Measurements from ENCODE around the gene EFCAB6.

The EFCAB6 gene

DNA sequence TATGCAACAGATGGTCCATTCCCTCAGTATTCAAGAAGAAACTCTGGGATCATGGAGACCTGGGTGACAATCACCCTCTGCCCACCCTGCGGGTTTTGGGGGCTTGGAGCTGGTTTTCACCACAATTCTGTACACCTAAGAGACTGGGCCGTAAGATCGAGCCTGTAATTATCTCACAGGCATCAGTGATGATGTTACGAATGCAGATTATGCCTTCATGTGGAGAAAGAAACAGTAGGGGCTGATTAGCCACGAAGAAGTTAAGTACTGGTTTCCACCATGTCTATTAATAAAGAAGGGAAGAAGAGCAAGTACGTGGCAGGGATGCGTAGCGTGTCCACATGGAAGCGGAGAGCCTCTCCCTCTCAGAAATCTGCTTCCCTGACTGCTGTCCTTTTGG lies 5.3 kb upstream of the EFCAB6 start:
- Histone ChIP-seq H3K36me3 (ENCODE audit: control insufficient read depth, low read length) (peaks cover 2% of the 10 kb centered on the region; the same call in 1 of the 2 replicates), H3K9me2 (replicated peaks; ENCODE audit: control insufficient read depth, low read length) (no peaks in the 10 kb centered on the region), H3F3A (ENCODE audit: control insufficient read depth, insufficient read depth) (peaks cover 4% of the 10 kb centered on the region; the same call in 1 of the 2 replicates), H3K4me2 (ENCODE audit: low read length) (no peak overlapping the region), H3K4me1 (ENCODE audit: control insufficient read depth, low read length) (peaks cover 9% of the 10 kb centered on the region), H3K79me2 (ENCODE audit: control insufficient read depth, low read length) (peaks cover 12% of the 10 kb centered on the region), H3K27ac (ENCODE audit: low read depth, low read length) (no peak overlapping the region), H3K9me3 (ENCODE audit: control insufficient read depth, insufficient read depth, low read length) (no peaks in the 10 kb centered on the region), H4K20me1 (ENCODE audit: control insufficient read depth, insufficient read depth, low read depth, low read length) (no peaks in the 10 kb centered on the region), H3K27me3 (ENCODE audit: control insufficient read depth, low read length) (no peaks in the 10 kb centered on the region), H3K4me3 (ENCODE audit: low read length) (no peak overlapping the region)
- TF ChIP-seq EZH2phosphoT487 (IDR thresholded peaks at IDR 0.05; ENCODE audit: borderline replicate concordance, low read length) = no peak
- TF ChIP-seq, protein P1, sequence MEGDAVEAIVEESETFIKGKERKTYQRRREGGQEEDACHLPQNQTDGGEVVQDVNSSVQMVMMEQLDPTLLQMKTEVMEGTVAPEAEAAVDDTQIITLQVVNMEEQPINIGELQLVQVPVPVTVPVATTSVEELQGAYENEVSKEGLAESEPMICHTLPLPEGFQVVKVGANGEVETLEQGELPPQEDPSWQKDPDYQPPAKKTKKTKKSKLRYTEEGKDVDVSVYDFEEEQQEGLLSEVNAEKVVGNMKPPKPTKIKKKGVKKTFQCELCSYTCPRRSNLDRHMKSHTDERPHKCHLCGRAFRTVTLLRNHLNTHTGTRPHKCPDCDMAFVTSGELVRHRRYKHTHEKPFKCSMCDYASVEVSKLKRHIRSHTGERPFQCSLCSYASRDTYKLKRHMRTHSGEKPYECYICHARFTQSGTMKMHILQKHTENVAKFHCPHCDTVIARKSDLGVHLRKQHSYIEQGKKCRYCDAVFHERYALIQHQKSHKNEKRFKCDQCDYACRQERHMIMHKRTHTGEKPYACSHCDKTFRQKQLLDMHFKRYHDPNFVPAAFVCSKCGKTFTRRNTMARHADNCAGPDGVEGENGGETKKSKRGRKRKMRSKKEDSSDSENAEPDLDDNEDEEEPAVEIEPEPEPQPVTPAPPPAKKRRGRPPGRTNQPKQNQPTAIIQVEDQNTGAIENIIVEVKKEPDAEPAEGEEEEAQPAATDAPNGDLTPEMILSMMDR (IDR thresholded peaks at IDR 0.05; ENCODE audit: low read depth, low read length, poor library complexity, severe bottlenecking) = no peak

DNA sequence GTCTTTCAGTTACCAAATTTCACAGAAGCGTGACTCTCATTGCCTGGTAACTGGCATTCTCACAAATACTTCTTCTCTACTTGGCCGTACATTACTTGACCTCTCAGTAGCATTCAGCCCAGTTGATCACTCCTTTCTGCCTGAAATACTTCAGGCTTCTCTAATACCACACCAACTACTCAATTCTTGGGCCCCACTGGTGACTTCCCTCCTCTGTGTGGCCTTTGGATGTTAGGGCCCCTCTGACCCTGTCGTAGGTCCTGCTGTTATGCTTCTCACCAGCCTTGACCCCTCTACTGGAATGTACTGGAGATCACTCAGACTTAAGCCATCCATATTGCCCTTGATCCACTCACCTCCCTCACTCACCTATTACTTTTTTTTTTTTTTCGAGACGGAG lies 2.2 kb upstream of the EFCAB6 start:
- no peaks in the 10 kb centered on the region for H3K9me2 ChIP-seq (replicated peaks; ENCODE audit: control insufficient read depth, low read length)
- H3K27me3 ChIP-seq (ENCODE audit: control insufficient read depth, low read length) = no peaks in the 10 kb centered on the region
- H3K9me3 ChIP-seq (ENCODE audit: control insufficient read depth, insufficient read depth, low read length) = no peaks in the 10 kb centered on the region
- no peak for TF ChIP-seq EZH2phosphoT487 (IDR thresholded peaks at IDR 0.05; ENCODE audit: borderline replicate concordance, low read length)
- TF ChIP-seq, protein P1 (IDR thresholded peaks at IDR 0.05; ENCODE audit: low read depth, low read length, poor library complexity, severe bottlenecking) = no peak
- H3K79me2 ChIP-seq (ENCODE audit: control insufficient read depth, low read length) = peaks cover 13% of the 10 kb centered on the region
- H3K4me3 ChIP-seq (ENCODE audit: low read length) = no peak overlapping the region
- H4K20me1 ChIP-seq (ENCODE audit: control insufficient read depth, insufficient read depth, low read depth, low read length) = no peaks in the 10 kb centered on the region
- peaks cover 4% of the 10 kb centered on the region; the same call in 1 of the 2 replicates for H3F3A ChIP-seq (ENCODE audit: control insufficient read depth, insufficient read depth)
- peaks cover 4% of the 10 kb centered on the region; the same call in 1 of the 2 replicates for H3K36me3 ChIP-seq (ENCODE audit: control insufficient read depth, low read length)
- H3K4me1 ChIP-seq (ENCODE audit: control insufficient read depth, low read length) = peaks cover 15% of the 10 kb centered on the region
- H3K4me2 ChIP-seq (ENCODE audit: low read length) = no peak overlapping the region
- no peak overlapping the region for H3K27ac ChIP-seq (ENCODE audit: low read depth, low read length)

DNA sequence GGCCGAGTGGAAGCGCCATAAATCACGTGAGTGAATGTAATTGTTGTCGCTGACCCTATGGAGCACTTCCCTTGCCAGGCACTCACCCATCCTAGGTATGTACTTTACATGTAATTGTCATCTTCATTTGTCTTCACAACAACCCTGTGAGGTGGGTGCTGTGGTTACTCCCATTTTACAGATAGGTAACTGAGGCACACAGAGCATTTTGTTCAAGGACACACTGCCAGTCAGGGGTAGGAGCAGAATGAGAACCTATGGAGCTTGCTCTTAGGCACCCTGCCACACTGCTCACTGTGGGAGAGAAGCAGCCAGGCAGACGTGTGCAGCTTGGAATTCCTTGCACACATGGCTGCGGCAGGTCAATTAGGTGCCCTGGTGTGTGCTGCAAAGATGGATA lies 785 bp upstream of the EFCAB6 start:
- Histone ChIP-seq H3F3A (ENCODE audit: control insufficient read depth, insufficient read depth) (peaks cover 4% of the 10 kb centered on the region; the same call in 1 of the 2 replicates), H3K4me1 (ENCODE audit: control insufficient read depth, low read length) (peaks cover 15% of the 10 kb centered on the region), H3K36me3 (ENCODE audit: control insufficient read depth, low read length) (peaks cover 4% of the 10 kb centered on the region; the same call in 1 of the 2 replicates), H4K20me1 (ENCODE audit: control insufficient read depth, insufficient read depth, low read depth, low read length) (no peaks in the 10 kb centered on the region), H3K9me2 (replicated peaks; ENCODE audit: control insufficient read depth, low read length) (no peaks in the 10 kb centered on the region), H3K27me3 (ENCODE audit: control insufficient read depth, low read length) (peaks cover under 1% of the 10 kb centered on the region; the same call in 1 of the 2 replicates), H3K27ac (ENCODE audit: low read depth, low read length) (no peak overlapping the region), H3K4me3 (ENCODE audit: low read length) (peak overlapping the region; percentile 99), H3K4me2 (ENCODE audit: low read length) (peak overlapping the region; percentile 99), H3K9me3 (ENCODE audit: control insufficient read depth, insufficient read depth, low read length) (no peaks in the 10 kb centered on the region), H3K79me2 (ENCODE audit: control insufficient read depth, low read length) (peaks cover 13% of the 10 kb centered on the region)
- no peak for TF ChIP-seq EZH2phosphoT487 (IDR thresholded peaks at IDR 0.05; ENCODE audit: borderline replicate concordance, low read length)
- TF ChIP-seq, protein P1 (IDR thresholded peaks at IDR 0.05; ENCODE audit: low read depth, low read length, poor library complexity, severe bottlenecking) = no peak

Measured in DOHH2 (cell line).